HepG2 (cell line): ENCODE data around the gene ZNF474. TPM values are rescaled to one million over a fixed set of nuclear protein-coding genes. Genes with fewer than 3 reads are reported as not detected.

ENCODE experiments used
- ATAC-seq: fragments of 200-7000 bp; cut with Tn5 transposase; 3 replicates; pipeline ENCODE4 v1.9.1; 2020; ENCODE audit warnings: mild to moderate bottlenecking, moderate library complexity
- Bru-seq: library from RNA; stranded (reverse); fragments of 400-500 nt; gene quantifications from one replicate; lab custom pipeline; 2021; lab: Mats Ljungman, UMichigan
- BruChase-seq, 2 experiments: library from RNA; stranded (reverse); fragments of 400-500 nt; gene quantifications; one replicate each; lab custom pipeline; 2021; lab: Mats Ljungman, UMichigan
- BruUV-seq: library from RNA; stranded (reverse); fragments of 400-500 nt; replicated peaks from 2 replicates; lab custom pipeline; 2021; lab: Mats Ljungman, UMichigan
- CTCF ChIA-PET: fragments of 300-600 bp; formaldehyde crosslinking; extraction: SDS; loops from one replicate; lab custom pipeline; 2021; ENCODE audit warnings: low total read pairs, inconsistent platforms, low intra/inter-chr PET ratio; lab: Yijun Ruan, JAX
- POLR2A ChIA-PET: fragments of 350-600 bp; sonication (Branson Sonifier 250); formaldehyde crosslinking; loops from one replicate; lab custom pipeline; 2020; ENCODE audit warnings: antibody characterized with exemption, inconsistent platforms; lab: Yijun Ruan, JAX
- DNase-seq: peaks from one replicate; pipeline ENCODE4 v3.0.0-alpha.2; 2015; ENCODE audit warnings: low spot score
- FAIRE-seq: peaks from 3 replicates; lab custom pipeline; 2011; peaks lifted over from hg19 to GRCh38; lab: Jason Lieb, UNC
- H2AFZ ChIP-seq: one replicate; pipeline ENCODE4 v1.6.1; 2011; ENCODE audit warnings: low read length, inconsistent platforms
- H3K27ac ChIP-seq: fragments of 300-600 bp; 3 replicates; pipeline ENCODE4 v1.8.0; 2011; ENCODE audit warnings: mixed run types, mild to moderate bottlenecking, mixed read lengths, low read length, inconsistent platforms; ENCODE audit not compliant: insufficient read depth; ENCODE audit errors: extremely low read length
- H3K27me3 ChIP-seq, 2 experiments: fragments of 200-600 bp in 1 of 2; 2 replicates in 1 of 2; 3 replicates in 1 of 2; pipeline versions ENCODE4 v1.6.0 to v1.8.0; 2011; ENCODE audit warnings: low read length in 2 of 2, mild to moderate bottlenecking in 2 of 2, moderate library complexity in 2 of 2, inconsistent platforms in 1 of 2; ENCODE audit not compliant: insufficient read depth in 2 of 2, control insufficient read depth in 1 of 2
- H3K36me3 ChIP-seq, 2 experiments: fragments of 200-600 bp in 1 of 2; replicated peaks in 1 of 2; 2 replicates in 1 of 2; 3 replicates in 1 of 2; pipeline versions ENCODE4 v1.5.1 to v1.8.0; 2011; ENCODE audit warnings: low read length in 2 of 2, inconsistent platforms in 1 of 2; ENCODE audit not compliant: insufficient read depth in 2 of 2, control insufficient read depth in 1 of 2
- H3K4me1 ChIP-seq: 2 replicates; pipeline ENCODE4 v1.5.1; 2012; ENCODE audit warnings: low read length, inconsistent platforms; ENCODE audit not compliant: insufficient read depth
- H3K4me2 ChIP-seq: 2 replicates; pipeline ENCODE4 v1.6.0; 2011; ENCODE audit warnings: low read depth, low read length, inconsistent platforms
- H3K4me3 ChIP-seq, 3 experiments: fragments of 200-600 bp in 1 of 3; sonication (generic), shearing (Covaris generic) in 1 of 3; replicated peaks in 1 of 3; 2 replicates each; pipeline ENCODE4 v1.5.1; 2011 to 2016; ENCODE audit warnings: low read length in 3 of 3, inconsistent platforms in 2 of 3, low read depth in 2 of 3, mild to moderate bottlenecking in 2 of 3, control low read depth in 1 of 3, mixed read lengths in 1 of 3; ENCODE audit not compliant: insufficient read depth in 1 of 3
- H3K79me2 ChIP-seq: one replicate; pipeline ENCODE4 v1.6.1; 2011; ENCODE audit warnings: low read length, inconsistent platforms; ENCODE audit not compliant: insufficient read depth
- H3K9ac ChIP-seq: 2 replicates; pipeline ENCODE4 v1.6.0; 2011; ENCODE audit warnings: mild to moderate bottlenecking, low read depth, low read length, inconsistent platforms; ENCODE audit not compliant: insufficient read depth
- H3K9me3 ChIP-seq: 2 replicates; pipeline ENCODE4 v1.5.1; 2012; ENCODE audit warnings: mild to moderate bottlenecking, low read length
- H4K20me1 ChIP-seq: 2 replicates; pipeline ENCODE4 v1.6.0; 2011; ENCODE audit warnings: inconsistent platforms, mild to moderate bottlenecking, low read length, moderate library complexity; ENCODE audit not compliant: insufficient read depth
- ASH2L ChIP-seq: fragments of 300-600, 200-600 bp; sonication (generic); IDR thresholded peaks from 2 replicates; pipeline ENCODE4 v1.7.0; 2017; ENCODE audit warnings: low read depth, mild to moderate bottlenecking, moderate library complexity, mixed read lengths, low read length; ENCODE audit not compliant: insufficient read length
- BORCS8-MEF2B ChIP-seq: sonication (generic); formaldehyde crosslinking; IDR thresholded peaks from 2 replicates; pipeline ENCODE4 v1.8.0; 2022; ENCODE audit warnings: mild to moderate bottlenecking, missing genetic modification reagents
- CBX2 ChIP-seq, 2 experiments: fragments of 200-600 bp in 1 of 2; sonication (generic); formaldehyde crosslinking in 1 of 2; IDR thresholded peaks; 2 replicates each; pipeline versions ENCODE4 v1.7.0 to v1.8.1; 2018 to 2022; ENCODE audit warnings: low read depth in 2 of 2, low read length in 1 of 2, mild to moderate bottlenecking in 1 of 2, missing genetic modification reagents in 1 of 2
- MATR3 ChIP-seq: sonication (generic); formaldehyde crosslinking; IDR thresholded peaks from 2 replicates; pipeline ENCODE4 v1.4.0; 2020; ENCODE audit warnings: missing genetic modification reagents
- SIX1 ChIP-seq: sonication (generic); formaldehyde crosslinking; IDR thresholded peaks from 2 replicates; pipeline ENCODE4 v1.4.0; 2020; ENCODE audit warnings: missing genetic modification reagents, borderline replicate concordance
- SP1 ChIP-seq, 2 experiments: fragments of 450-650 bp in 1 of 2; sonication (generic) in 1 of 2; formaldehyde crosslinking in 1 of 2; IDR thresholded peaks; 2 replicates each; pipeline versions ENCODE4 v1.4.0 to v1.6.1; 2016 to 2020; ENCODE audit warnings: missing genetic modification reagents in 1 of 2
- ZNF333 ChIP-seq: sonication (generic); formaldehyde crosslinking; IDR thresholded peaks from 2 replicates; pipeline ENCODE4 v1.4.0; 2020; ENCODE audit warnings: mild to moderate bottlenecking, missing genetic modification reagents, borderline replicate concordance
- ZNF367 ChIP-seq: sonication (generic); formaldehyde crosslinking; IDR thresholded peaks from 2 replicates; pipeline ENCODE4 v1.4.0; 2020; ENCODE audit warnings: missing genetic modification reagents, borderline replicate concordance
- ZNF510 ChIP-seq: sonication (generic); formaldehyde crosslinking; IDR thresholded peaks from 2 replicates; pipeline ENCODE4 v1.4.0; 2020; ENCODE audit warnings: low read depth, mild to moderate bottlenecking, missing genetic modification reagents
- ZNF567 ChIP-seq: sonication (generic); formaldehyde crosslinking; IDR thresholded peaks from 2 replicates; pipeline ENCODE4 v1.8.1; 2023; ENCODE audit warnings: mild to moderate bottlenecking, missing genetic modification reagents, borderline replicate concordance
- ZNF7 ChIP-seq: IDR thresholded peaks from 2 replicates; pipeline ENCODE4 v1.6.1; 2016; ENCODE audit warnings: missing biosample characterization, missing genetic modification reagents
- ZNF761 ChIP-seq: sonication (generic); formaldehyde crosslinking; conservative IDR thresholded peaks from 2 replicates; pipeline ENCODE4 v1.4.0; 2020; ENCODE audit warnings: mild to moderate bottlenecking, missing genetic modification reagents
- WGBS: methylation state at CpG from one replicate; pipeline ENCODE4 v1.1.6; 2017; ENCODE audit warnings: low lambda C conversion rate; 5-methylcytosine and 5-hydroxymethylcytosine counted together
- in situ Hi-C: cut with HindIII; loops from 2 replicates; pipeline ENCODE4 v1.10.0; 2017; ENCODE audit warnings: low pct_unique_long_range_greater_than_20kb; ENCODE audit not compliant: extremely low pct_ligation_motif_present
- intact Hi-C: fragments of 100-400 bp; cut with micrococcal nuclease; formaldehyde crosslinking; loops from one replicate; pipeline ENCODE4 v1.10.0; 2022; ENCODE audit not compliant: unreplicated experiment
- long read RNA-seq, 2 experiments: library from RNA in 1 of 2; library from polyadenylated mRNA in 1 of 2; stranded (forward) in 1 of 2; unstranded in 1 of 2; transcript quantifications; one replicate each; pipeline ENCODE4 v2.0.0, GENCODE V29; 2019 to 2022
- polyA minus RNA-seq, 3 experiments: library from RNA; depleted of rRNA, polyadenylated mRNA; stranded (reverse); fragments of >200 nt; gene quantifications; 2 replicates each; pipeline ENCODE4 v1.2.3, GENCODE V29; 2011; ENCODE audit warnings: low replicate concordance in 1 of 3
- polyA plus RNA-seq, 8 experiments: library from polyadenylated mRNA; depleted of rRNA in 3 of 8; stranded (reverse) in 7 of 8; unstranded in 1 of 8; fragments of >200 nt; fragmentation: Illumina TruSeq in 4 of 8; extraction: Trizol in 4 of 8; gene quantifications; 2 replicates each; pipeline versions ENCODE4 v1.2.1 to v1.2.3, GENCODE V29; 2011 to 2016; ENCODE audit warnings: low read depth in 4 of 8, missing spikeins in 1 of 8, mixed read lengths in 1 of 8; ENCODE audit not compliant: insufficient read depth in 1 of 8
- total RNA-seq, 5 experiments: library from RNA; depleted of rRNA; stranded (reverse); fragments of >200 nt; fragmentation: Illumina TruSeq; extraction: Trizol; gene quantifications; 2 replicates each; pipeline ENCODE4 v1.2.3, GENCODE V29; 2016; ENCODE audit warnings: low read depth in 1 of 5
- TF ChIP-seq, protein P1 (sequence below): sonication (generic); formaldehyde crosslinking; IDR thresholded peaks from 2 replicates; pipeline ENCODE4 v1.4.0; 2020; ENCODE audit warnings: missing genetic modification reagents, borderline replicate concordance

ZNF474 gene
- 0.07 TPM in 1 of 2 replicates, not detected in the other for total RNA-seq (2016; rRNA removed; fragmentation: Illumina TruSeq; extraction: Trizol)
- not detected in 2 replicates for total RNA-seq (2016; cell fraction: cytosol; rRNA removed; fragmentation: Illumina TruSeq; extraction: Trizol; ENCODE audit: low read depth)
- total RNA-seq (2016; cell fraction: insoluble cytoplasmic fraction; rRNA removed; fragmentation: Illumina TruSeq; extraction: Trizol) = 0.13 TPM in 1 of 2 replicates, not detected in the other
- 0.10 and 0.25 TPM in 2 replicates for total RNA-seq (2016; cell fraction: membrane; rRNA removed; fragmentation: Illumina TruSeq; extraction: Trizol)
- 0.25 and 0.38 TPM in 2 replicates for total RNA-seq (2016; cell fraction: nucleus; rRNA removed; fragmentation: Illumina TruSeq; extraction: Trizol)
- not detected in 2 replicates for polyA plus RNA-seq (2011; rRNA removed)
- polyA plus RNA-seq (2011; cell fraction: cytosol; rRNA removed) = 0.04 TPM in 1 of 2 replicates, not detected in the other
- 0.10 TPM in 2 replicates for polyA plus RNA-seq (2011; cell fraction: nucleus; rRNA removed)
- 0.11 TPM in 1 of 2 replicates, not detected in the other for polyA plus RNA-seq (2012)
- not detected in 2 replicates for polyA plus RNA-seq (2016; cell fraction: cytosol; fragmentation: Illumina TruSeq; extraction: Trizol; ENCODE audit: low read depth)
- not detected in 2 replicates for polyA plus RNA-seq (2016; cell fraction: insoluble cytoplasmic fraction; fragmentation: Illumina TruSeq; extraction: Trizol; ENCODE audit: low read depth)
- not detected in 2 replicates for polyA plus RNA-seq (2016; cell fraction: membrane; fragmentation: Illumina TruSeq; extraction: Trizol; ENCODE audit: low read depth)
- not detected in 2 replicates for polyA plus RNA-seq (2016; cell fraction: nucleus; fragmentation: Illumina TruSeq; extraction: Trizol; ENCODE audit: insufficient read depth, low read depth)
- polyA minus RNA-seq (2011; rRNA and poly(A)+ RNA removed; ENCODE audit: low replicate concordance) = 0.12 TPM in 1 of 2 replicates, not detected in the other
- not detected in 2 replicates for polyA minus RNA-seq (2011; cell fraction: cytosol; rRNA and poly(A)+ RNA removed)
- polyA minus RNA-seq (2011; cell fraction: nucleus; rRNA and poly(A)+ RNA removed) = 0.26 and 0.37 TPM in 2 replicates
- Bru-seq, nascent RNA = percentile 29 among the genes with signal in this experiment
- percentile 26 among the genes with signal in this experiment for BruChase-seq, experiment 1, labeled RNA remaining after a 6-hour chase
- BruChase-seq, experiment 2, labeled RNA remaining after a 2-hour chase = percentile 34 among the genes with signal in this experiment
- long read RNA-seq, experiment 1 = 0 reads
- long read RNA-seq, experiment 2 = 0 reads

DNA sequence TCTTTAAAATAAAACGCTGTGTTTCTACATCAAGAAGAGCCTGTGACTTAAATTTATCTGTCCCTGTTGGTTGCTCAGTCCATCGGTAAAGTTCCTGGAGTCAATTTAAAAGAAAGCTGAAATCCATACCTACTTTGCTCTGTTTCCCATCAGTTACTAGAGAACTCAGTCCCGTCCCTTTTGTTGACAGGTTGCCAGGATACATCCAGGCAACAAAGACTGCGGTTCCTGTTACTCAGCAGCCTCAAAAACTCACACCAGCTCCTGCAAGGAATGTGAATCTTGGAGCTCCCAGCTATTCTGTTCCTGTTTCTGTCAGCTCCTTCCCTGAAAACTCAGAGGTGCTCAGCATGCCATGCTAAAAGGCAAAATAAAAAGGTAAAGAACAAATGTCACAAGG is at the start of gene ZNF474:
Gene ZNF474, plus strand, starts transcription at position 241 of the 400 bp plus-strand sequence. CDS start 22,445 bp downstream, outside the sequence.
- Histone ChIP-seq H3K27ac (no peak within 1 kb of the TSS), H3K9me3 (no peaks in the 10 kb centered on the region), H3K36me3 (no peaks in the 10 kb centered on the region), H2AFZ (no peak within 1 kb of the TSS), H3K79me2 (no peaks in the 10 kb centered on the region), H3K4me1 (no peaks in the 10 kb centered on the region), H3K4me3 (no peak within 1 kb of the TSS), H3K9ac (no peak within 1 kb of the TSS), H4K20me1 (no peaks in the 10 kb centered on the region), H3K27me3 (no peaks in the 10 kb centered on the region), H3K4me2 (no peak within 1 kb of the TSS)
- no TSS peak for BruUV-seq
- FAIRE-seq (no peak), DNase-seq (no peak), ATAC-seq (no peak)
- TF ChIP-seq ZNF7 (no peak), ZNF510 (CRISPR knock-in tag) (no peak), BORCS8-MEF2B (CRISPR knock-in tag) (no peak), ZNF761 (CRISPR knock-in tag) (no peak), ZNF367 (no peak), ZNF567 (CRISPR knock-in tag) (no peak), CBX2 (IDR thresholded peaks at IDR 0.05; ENCODE audit: low read depth, low read length) (no peak), CBX2 (CRISPR knock-in tag; IDR thresholded peaks at IDR 0.05; ENCODE audit: low read depth) (no peak), SP1 (IDR thresholded peaks at IDR 0.05) (no peak), SP1 (CRISPR knock-in tag; IDR thresholded peaks at IDR 0.05) (no peak), ASH2L (no peak), MATR3 (no peak), SIX1 (CRISPR knock-in tag) (no peak), ZNF333 (CRISPR knock-in tag) (no peak)
- TF ChIP-seq, protein P1, sequence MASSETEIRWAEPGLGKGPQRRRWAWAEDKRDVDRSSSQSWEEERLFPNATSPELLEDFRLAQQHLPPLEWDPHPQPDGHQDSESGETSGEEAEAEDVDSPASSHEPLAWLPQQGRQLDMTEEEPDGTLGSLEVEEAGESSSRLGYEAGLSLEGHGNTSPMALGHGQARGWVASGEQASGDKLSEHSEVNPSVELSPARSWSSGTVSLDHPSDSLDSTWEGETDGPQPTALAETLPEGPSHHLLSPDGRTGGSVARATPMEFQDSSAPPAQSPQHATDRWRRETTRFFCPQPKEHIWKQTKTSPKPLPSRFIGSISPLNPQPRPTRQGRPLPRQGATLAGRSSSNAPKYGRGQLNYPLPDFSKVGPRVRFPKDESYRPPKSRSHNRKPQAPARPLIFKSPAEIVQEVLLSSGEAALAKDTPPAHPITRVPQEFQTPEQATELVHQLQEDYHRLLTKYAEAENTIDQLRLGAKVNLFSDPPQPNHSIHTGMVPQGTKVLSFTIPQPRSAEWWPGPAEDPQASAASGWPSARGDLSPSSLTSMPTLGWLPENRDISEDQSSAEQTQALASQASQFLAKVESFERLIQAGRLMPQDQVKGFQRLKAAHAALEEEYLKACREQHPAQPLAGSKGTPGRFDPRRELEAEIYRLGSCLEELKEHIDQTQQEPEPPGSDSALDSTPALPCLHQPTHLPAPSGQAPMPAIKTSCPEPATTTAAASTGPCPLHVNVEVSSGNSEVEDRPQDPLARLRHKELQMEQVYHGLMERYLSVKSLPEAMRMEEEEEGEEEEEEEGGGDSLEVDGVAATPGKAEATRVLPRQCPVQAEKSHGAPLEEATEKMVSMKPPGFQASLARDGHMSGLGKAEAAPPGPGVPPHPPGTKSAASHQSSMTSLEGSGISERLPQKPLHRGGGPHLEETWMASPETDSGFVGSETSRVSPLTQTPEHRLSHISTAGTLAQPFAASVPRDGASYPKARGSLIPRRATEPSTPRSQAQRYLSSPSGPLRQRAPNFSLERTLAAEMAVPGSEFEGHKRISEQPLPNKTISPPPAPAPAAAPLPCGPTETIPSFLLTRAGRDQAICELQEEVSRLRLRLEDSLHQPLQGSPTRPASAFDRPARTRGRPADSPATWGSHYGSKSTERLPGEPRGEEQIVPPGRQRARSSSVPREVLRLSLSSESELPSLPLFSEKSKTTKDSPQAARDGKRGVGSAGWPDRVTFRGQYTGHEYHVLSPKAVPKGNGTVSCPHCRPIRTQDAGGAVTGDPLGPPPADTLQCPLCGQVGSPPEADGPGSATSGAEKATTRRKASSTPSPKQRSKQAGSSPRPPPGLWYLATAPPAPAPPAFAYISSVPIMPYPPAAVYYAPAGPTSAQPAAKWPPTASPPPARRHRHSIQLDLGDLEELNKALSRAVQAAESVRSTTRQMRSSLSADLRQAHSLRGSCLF (CRISPR knock-in tag) = no peak
- CTCF ChIA-PET = no interaction called here
- intact Hi-C loops = no loop called here
- in situ Hi-C loops = no loop called here
- WGBS = 21% methylated on average over 4 of the region's 4 CpGs
- POLR2A ChIA-PET = no interaction called here
